ENCODE results near the gene FTO. TPM values are rescaled to one million over a fixed set of nuclear protein-coding genes. Genes with fewer than 3 reads are reported as not detected.
A peak's percentile ranks its signal among the peaks of the same experiment; 100 is the strongest.

FTO gene
- total and polyA plus RNA-seq, 2 of the 8 experiments (the other 6 are each of a cell fraction or from before 2014, with no cell fraction given) = 34.5 to 59.8 TPM

DNA sequence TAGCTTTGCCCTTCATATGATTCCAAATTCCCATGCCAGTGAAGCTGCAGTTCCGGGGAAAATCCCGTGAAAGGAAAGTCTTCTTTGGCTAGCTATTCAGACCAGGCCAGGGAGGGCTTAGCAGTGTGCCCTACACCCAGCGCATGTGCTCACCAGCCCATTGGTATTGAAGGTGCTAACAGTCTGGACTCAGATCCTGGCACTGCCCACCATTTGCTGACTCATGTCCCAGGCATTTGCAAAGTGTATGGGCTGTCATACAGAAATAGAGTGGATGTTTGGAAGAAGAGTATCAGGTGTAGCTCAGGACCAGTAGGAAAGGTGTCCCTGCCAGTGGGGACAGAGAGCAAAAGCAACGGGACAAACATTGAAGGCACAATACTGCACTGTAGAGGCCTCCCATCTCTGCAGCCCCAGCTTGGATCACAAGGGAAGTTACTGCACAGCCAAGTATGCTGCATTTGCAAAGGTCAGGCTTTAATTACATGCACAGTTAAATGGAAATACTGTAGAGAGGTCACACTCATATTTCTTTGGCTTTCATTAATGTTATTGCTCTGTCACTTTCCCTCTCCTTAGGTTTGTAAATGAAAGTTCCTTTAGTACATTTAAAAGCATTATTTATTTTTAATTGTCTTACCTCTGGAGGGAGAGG is 362.6 kb downstream of the FTO start:
- Histone ChIP-seq H2AK5ac (ENCODE audit: low read depth, low read length) (no peak overlapping the region), H3K23me2 (ENCODE audit: low read depth, low read length) (no peaks in the 10 kb centered on the region), H3K27me3 (replicated peaks in 1 of 4; ENCODE audit: control insufficient read depth in 3 of 4, extremely low read depth in 1 of 4, insufficient read depth in 3 of 4, low read length in 3 of 4) (no peaks in the 10 kb centered on the region), H3K4me2 (ENCODE audit: insufficient read depth in 1 of 2, low read depth in 2 of 2, low read length in 2 of 2) (no peak overlapping the region), H3K27ac (ENCODE audit: low read depth, low read length) (no peak overlapping the region), H3K18ac (ENCODE audit: extremely low read depth, low read length) (no peak overlapping the region), H2BK5ac (ENCODE audit: low read depth, low read length) (peak overlapping the region; percentile 53; the same call in 1 of the 2 replicates), H3K23ac (ENCODE audit: insufficient read length) (no peak overlapping the region), H3K4ac (replicated peaks; ENCODE audit: insufficient read length, low read depth, low read length) (no peak overlapping the region), H3K79me2 (ENCODE audit: control insufficient read depth in 1 of 2, insufficient read depth in 2 of 2, low read length in 2 of 2) (no peaks in the 10 kb centered on the region), H3K9me3 (ENCODE audit: insufficient read depth in 2 of 2, low read depth in 1 of 2, low read length in 1 of 2) (no peaks in the 10 kb centered on the region), H2BK12ac (ENCODE audit: low read depth, low read length) (no peak overlapping the region), H3K56ac (replicated peaks; ENCODE audit: insufficient read length, low read depth, low read length) (no peak overlapping the region), H2BK120ac (replicated peaks; ENCODE audit: low read depth, low read length) (no peak overlapping the region), H2BK15ac (ENCODE audit: low read length) (0 out of 2 replicates have a peak overlapping the region, but pooled peaks have one; percentile 11), H3K79me1 (ENCODE audit: low read depth, low read length) (no peaks in the 10 kb centered on the region), H2BK20ac (ENCODE audit: low read length) (no peak overlapping the region), H4K5ac (ENCODE audit: insufficient read length, low read depth, low read length) (no peak overlapping the region), H3K9ac (replicated peaks in 1 of 4; ENCODE audit: extremely low read depth in 1 of 4, low read depth in 3 of 4, low read length in 3 of 4) (no peak overlapping the region), H4K20me1 (replicated peaks in 1 of 2; ENCODE audit: control insufficient read depth in 1 of 2, insufficient read depth in 2 of 2, low read length in 2 of 2) (no peaks in the 10 kb centered on the region), H2AFZ (ENCODE audit: low read length) (no peak overlapping the region), H3K36me3 (ENCODE audit: control insufficient read depth in 2 of 4, insufficient read depth in 4 of 4, low read length in 3 of 4) (no peaks in the 10 kb centered on the region), H3K4me3 (ENCODE audit: extremely low read depth in 1 of 4, insufficient read depth in 2 of 4, low read depth in 3 of 4, low read length in 4 of 4) (no peak overlapping the region), H3K4me1 (replicated peaks in 1 of 4; ENCODE audit: control insufficient read depth in 3 of 4, insufficient read depth in 4 of 4, low read length in 3 of 4) (peaks cover 0 to 9% (median 5%) of the 10 kb centered on the region in 4 experiments; a peak in 5 of 7 replicates), H3K14ac (ENCODE audit: insufficient read length) (no peak overlapping the region), H4K91ac (replicated peaks; ENCODE audit: insufficient read length, low read length) (no peak overlapping the region), H4K8ac (ENCODE audit: extremely low read depth, insufficient read depth, low read length) (no peak overlapping the region)
- POLR2A ChIA-PET (ENCODE audit: partially characterized antibody) = interaction anchor here (1.4 kb wide), 1 partner anchor 16 kb away, joined by 4 read pairs; no protein-coding TSS in a partner anchor
- DNase-seq (ENCODE audit: low read depth in 1 of 2, low spot score in 2 of 2) = no peak
- no peak for FAIRE-seq
- 86% methylated on average over 4 of the region's 4 CpGs; no CpG with 5 or more reads in 1 of the 2 experiments for WGBS, 2 experiments (ENCODE audit: extremely low coverage in 1 of 2, insufficient coverage in 1 of 2, insufficient read length in 1 of 2, insufficient replicate concordance in 2 of 2, low coverage in 1 of 2, low lambda C conversion rate in 2 of 2, missing lambda C conversion rate in 1 of 2)
- CTCF ChIA-PET (ENCODE audit: partially characterized antibody) = interaction anchor here (0.8 to 1.1 kb wide), 2 partner anchors 12 to 521 kb away, joined by 3 read pairs; no protein-coding TSS in a partner anchor
- TF ChIP-seq KDM1A (IDR thresholded peaks at IDR 0.05; ENCODE audit: borderline replicate concordance, low read length) = no peak
- no peak for TF ChIP-seq TCF12 (IDR thresholded peaks at IDR 0.05; ENCODE audit: low read depth, low read length)

All from H1 (cell line).